ENCODE results near the gene SLC38A8. TPM values are rescaled to one million over a fixed set of nuclear protein-coding genes. Genes with fewer than 3 reads are reported as not detected.

SLC38A8 gene
- total and polyA plus RNA-seq, 11 donors: 0.29 to 25.3 (median 0.87) TPM; not detected in 3

- Histone ChIP-seq H3K36me3 (peaks cover 0 to 66% (median 27%) of the 10 kb centered on the region in 9 donors), H3K27me3 (no peaks in the 10 kb centered on the region), H3K9me3 (no peaks in the 10 kb centered on the region), H3K4me1 (peaks cover 0 to 37% (median 6%) of the 10 kb centered on the region in 12 donors), H3K4me3 (no peak overlapping the region), H3K27ac (peak overlapping the region in 3 of 12 donors; percentile 70 to 82 (median 81))
- intact Hi-C loops (cut with DNase I): loop anchor here in 3 of 10 donors (5.0 to 10.0 kb wide), 3 partner anchors 97 to 524 kb away; no protein-coding TSS in a partner anchor
- WGBS, 4 donors: 91 to 96% (median 94%) methylated on average over 19 to 29 of the region's 29 CpGs
- TF ChIP-seq, protein P1, sequence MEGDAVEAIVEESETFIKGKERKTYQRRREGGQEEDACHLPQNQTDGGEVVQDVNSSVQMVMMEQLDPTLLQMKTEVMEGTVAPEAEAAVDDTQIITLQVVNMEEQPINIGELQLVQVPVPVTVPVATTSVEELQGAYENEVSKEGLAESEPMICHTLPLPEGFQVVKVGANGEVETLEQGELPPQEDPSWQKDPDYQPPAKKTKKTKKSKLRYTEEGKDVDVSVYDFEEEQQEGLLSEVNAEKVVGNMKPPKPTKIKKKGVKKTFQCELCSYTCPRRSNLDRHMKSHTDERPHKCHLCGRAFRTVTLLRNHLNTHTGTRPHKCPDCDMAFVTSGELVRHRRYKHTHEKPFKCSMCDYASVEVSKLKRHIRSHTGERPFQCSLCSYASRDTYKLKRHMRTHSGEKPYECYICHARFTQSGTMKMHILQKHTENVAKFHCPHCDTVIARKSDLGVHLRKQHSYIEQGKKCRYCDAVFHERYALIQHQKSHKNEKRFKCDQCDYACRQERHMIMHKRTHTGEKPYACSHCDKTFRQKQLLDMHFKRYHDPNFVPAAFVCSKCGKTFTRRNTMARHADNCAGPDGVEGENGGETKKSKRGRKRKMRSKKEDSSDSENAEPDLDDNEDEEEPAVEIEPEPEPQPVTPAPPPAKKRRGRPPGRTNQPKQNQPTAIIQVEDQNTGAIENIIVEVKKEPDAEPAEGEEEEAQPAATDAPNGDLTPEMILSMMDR (IDR thresholded peaks at IDR 0.05): no peak
- no peak for TF ChIP-seq POLR2A (IDR thresholded peaks at IDR 0.05)
- no peak for ATAC-seq
- DNase-seq: no peak
These were observed 81.9 kb downstream of the SLC38A8 start for GRCh38 chr16:83960521-83961249.

Other genes with a start within 250 kb of the SLC38A8 start
- 100 to 1,000 TPM in 7 of 9 donors, 10 to 100 TPM in 2; 20.4 to 174 (median 148) TPM for gene HSBP1, start 234.8 kb downstream of the SLC38A8 start, total RNA-seq
- 100 to 1,000 TPM in 1 of 2 donors, 10 to 100 TPM in 1; 57.4 to 111 TPM for gene HSBP1, start 234.8 kb downstream of the SLC38A8 start, polyA plus RNA-seq
- gene MLYCD, start 143.7 kb downstream of the SLC38A8 start, total RNA-seq: 10 to 100 TPM; 22.5 to 65.3 (median 40.2) TPM
- 10 to 100 TPM; 19.4 to 21.8 TPM for gene MLYCD, start 143.7 kb downstream of the SLC38A8 start, polyA plus RNA-seq
- gene OSGIN1, start 89.6 kb downstream of the SLC38A8 start, total RNA-seq: 10 to 100 TPM in 2 of 9 donors, 1 to 10 TPM in 7; 3.3 to 11.0 (median 7.0) TPM
- 10 to 100 TPM in 1 of 2 donors, 1 to 10 TPM in 1; 7.4 to 12.8 TPM for gene OSGIN1, start 89.6 kb downstream of the SLC38A8 start, polyA plus RNA-seq
- gene NECAB2, start 74.6 kb downstream of the SLC38A8 start, total RNA-seq: 1 to 10 TPM in 2 of 9 donors, under 1 TPM in 5, not detected in 2; 0.24 to 1.3 (median 0.77) TPM
- gene NECAB2, start 74.6 kb downstream of the SLC38A8 start, polyA plus RNA-seq: 1 to 10 TPM; 1.2 to 2.1 TPM
- 10 to 100 TPM; 57.3 to 91.4 (median 68.6) TPM for gene MBTPS1, start 74.1 kb upstream of the SLC38A8 start, total RNA-seq
- 10 to 100 TPM; 37.2 to 54.2 TPM for gene MBTPS1, start 74.1 kb upstream of the SLC38A8 start, polyA plus RNA-seq
- gene HSDL1, start 102.4 kb upstream of the SLC38A8 start, total RNA-seq: 10 to 100 TPM; 15.8 to 46.8 (median 23.4) TPM
- 10 to 100 TPM; 12.8 to 16.1 TPM for gene HSDL1, start 102.4 kb upstream of the SLC38A8 start, polyA plus RNA-seq
- under 1 TPM in 3 of 9 donors, not detected in 6; 0.20 to 0.32 (median 0.25) TPM for gene DNAAF1, start 102.5 kb upstream of the SLC38A8 start, total RNA-seq
- under 1 TPM; 0.15 to 0.38 TPM for gene DNAAF1, start 102.5 kb upstream of the SLC38A8 start, polyA plus RNA-seq
- 10 to 100 TPM; 16.3 to 24.3 (median 21.8) TPM for gene TAF1C, start 144.3 kb upstream of the SLC38A8 start, total RNA-seq
- 10 to 100 TPM; 22.6 to 34.4 TPM for gene TAF1C, start 144.3 kb upstream of the SLC38A8 start, polyA plus RNA-seq
- 1 to 10 TPM in 2 of 9 donors, under 1 TPM in 4, not detected in 3; 0.21 to 1.3 (median 0.58) TPM for gene ADAD2, start 148.4 kb upstream of the SLC38A8 start, total RNA-seq
- 1 to 10 TPM in 1 of 2 donors, under 1 TPM in 1; 0.36 to 1.2 TPM for gene ADAD2, start 148.4 kb upstream of the SLC38A8 start, polyA plus RNA-seq
- not detected for gene KCNG4, start 197.2 kb upstream of the SLC38A8 start, total RNA-seq
- not detected for gene KCNG4, start 197.2 kb upstream of the SLC38A8 start, polyA plus RNA-seq